GM19035 (cell line): ENCODE results near the gene IMMP2L.
A peak's percentile ranks its signal among the peaks of the same experiment; 100 is the strongest.

ENCODE experiments used
- ATAC-seq: cut with Tn5 transposase; IDR thresholded peaks from one replicate; pipeline ENCODE4 v1.9.1; 2021; ENCODE audit not compliant: unreplicated experiment

IMMP2L gene

DNA sequence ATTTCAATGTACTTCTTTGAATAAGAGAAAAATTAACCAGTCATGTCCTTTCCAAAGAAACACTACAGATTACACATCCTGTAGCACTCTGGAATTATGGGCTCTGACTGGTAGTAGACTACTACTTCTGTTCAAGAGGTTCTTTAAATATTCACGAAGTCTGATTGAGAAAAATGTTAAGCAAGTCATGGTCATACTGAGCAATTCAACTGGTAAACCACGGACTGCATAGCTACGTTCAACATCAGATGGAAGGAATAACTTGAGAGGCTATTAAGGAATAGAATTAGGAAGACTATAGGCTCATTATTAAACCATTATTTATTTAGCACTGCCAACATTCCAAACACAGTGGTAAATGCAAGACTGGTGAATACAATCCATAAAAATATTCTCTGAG is 160.8 kb downstream of the IMMP2L start:
- ATAC-seq: no peak

- no peak for ATAC-seq
Observed at GRCh38 chr7:111400088-111400487, 162.2 kb downstream of the IMMP2L start.

- ATAC-seq: no peak
Observed at GRCh38 chr7:111394891-111395290, 167.4 kb downstream of the IMMP2L start.

- ATAC-seq: no peak
Observed at GRCh38 chr7:111393011-111393754, 169.1 kb downstream of the IMMP2L start.

- no peak for ATAC-seq
Observed at GRCh38 chr7:111392294-111392693, 170.0 kb downstream of the IMMP2L start.

DNA sequence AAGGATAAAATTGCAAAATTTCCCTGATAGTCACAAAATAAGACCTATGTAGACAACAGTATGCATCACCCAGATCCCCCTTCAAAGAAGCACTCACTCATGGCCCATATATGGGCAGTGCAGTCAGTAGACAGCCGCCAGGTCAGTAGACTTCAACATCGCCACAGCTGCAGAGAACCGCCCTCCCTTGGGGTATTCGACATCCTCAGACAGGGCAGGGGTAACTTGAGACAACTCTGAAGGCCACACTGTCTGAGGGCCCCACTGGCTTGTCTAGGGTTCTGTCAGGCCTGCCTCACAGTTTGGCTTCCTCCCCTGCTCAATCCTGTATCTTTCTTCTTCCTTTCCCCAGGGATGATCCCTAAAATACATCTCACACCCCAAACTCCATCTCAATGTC is 172.3 kb downstream of the IMMP2L start:
- ATAC-seq: no peak

DNA sequence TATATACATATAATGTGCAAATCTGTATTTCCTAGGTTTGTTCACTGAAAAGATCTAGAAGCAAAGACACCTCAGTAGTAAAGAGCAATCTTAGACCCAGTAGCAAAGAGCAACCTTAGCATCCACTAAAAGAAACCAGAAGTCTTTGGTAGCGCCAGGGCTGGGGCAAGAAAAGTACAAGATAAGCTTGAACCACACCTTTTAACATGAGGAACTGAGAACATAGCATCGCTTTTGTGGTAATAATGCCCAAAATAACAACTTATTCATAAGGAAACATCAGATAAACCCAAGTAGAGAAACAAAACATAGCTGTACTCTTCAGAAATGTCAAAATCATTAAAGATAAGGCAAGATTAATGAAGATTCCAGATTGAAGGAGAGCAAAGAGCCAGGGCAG is 173.4 kb downstream of the IMMP2L start:
- peak; percentile 64 for ATAC-seq

GRCh38 chr7:111388016-111388415 is 174.3 kb downstream of the IMMP2L start:
- ATAC-seq: no peak

DNA sequence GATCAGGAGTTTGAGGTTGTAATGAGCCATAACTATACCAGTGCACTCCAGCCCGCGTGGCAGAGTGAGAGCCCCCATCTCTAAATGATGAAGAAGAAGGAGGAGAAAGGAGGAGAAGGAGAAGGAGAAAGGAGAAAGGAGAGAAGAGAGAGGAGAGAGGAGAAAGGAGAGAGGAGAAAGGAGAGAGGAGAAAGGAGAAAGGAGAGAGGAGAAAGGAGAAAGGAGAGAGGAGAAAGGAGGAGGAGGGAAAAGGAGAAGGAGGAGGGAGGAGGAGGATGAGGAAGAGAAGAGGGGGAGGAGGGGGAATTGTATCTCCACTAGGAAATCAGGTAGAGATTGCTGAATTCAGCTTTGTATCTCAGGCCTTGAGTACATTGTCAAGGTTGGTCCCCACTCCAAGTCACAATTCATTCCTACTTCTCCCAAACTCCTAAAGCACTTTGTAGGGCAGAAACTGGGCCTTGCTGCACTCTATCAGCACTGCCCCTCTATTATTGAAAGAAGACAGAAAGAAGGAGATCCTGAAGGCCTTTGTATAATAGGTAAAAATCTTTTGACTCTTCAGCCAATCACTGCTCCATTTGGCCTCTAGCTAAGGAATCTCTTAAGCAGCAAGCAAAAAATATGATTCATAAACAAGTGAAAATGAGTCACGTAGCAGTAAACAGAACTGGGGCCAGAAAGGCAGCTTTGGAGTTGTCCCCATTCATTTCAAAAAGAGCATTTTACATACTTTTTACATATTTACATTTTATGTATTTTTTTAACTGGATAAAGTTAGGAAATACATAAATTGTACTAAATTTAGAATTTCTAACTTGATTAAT is 178.0 kb downstream of the IMMP2L start:
- ATAC-seq: no peak

DNA sequence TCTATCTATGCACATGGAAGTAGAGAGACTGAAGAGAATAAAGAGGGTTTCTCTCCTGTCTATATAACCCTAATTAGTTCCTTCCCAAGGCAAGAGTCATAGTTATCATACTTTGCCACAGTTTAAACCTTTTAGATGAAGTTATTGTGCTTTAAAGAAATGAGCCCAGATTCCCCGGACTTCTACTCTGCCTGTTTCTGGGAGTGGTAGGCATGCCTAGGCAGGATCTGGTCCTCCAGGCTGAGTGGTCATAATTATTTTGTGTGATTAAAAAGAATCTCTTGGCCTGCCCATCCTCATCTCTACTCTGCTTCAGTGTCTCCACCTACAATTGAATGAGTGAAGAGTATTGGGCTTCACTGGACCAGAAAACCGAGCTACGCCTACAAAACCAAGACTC is 179.2 kb downstream of the IMMP2L start:
- no peak for ATAC-seq

GRCh38 chr7:111381590-111381989 is 180.7 kb downstream of the IMMP2L start:
- ATAC-seq: no peak

GRCh38 chr7:111380945-111381344 is 181.3 kb downstream of the IMMP2L start:
- no peak for ATAC-seq

GRCh38 chr7:111374027-111374426 is 188.3 kb downstream of the IMMP2L start:
- no peak for ATAC-seq

- no peak for ATAC-seq
Observed at GRCh38 chr7:111371437-111371836, 190.9 kb downstream of the IMMP2L start.

- ATAC-seq: no peak
Observed at GRCh38 chr7:111370002-111370401, 192.3 kb downstream of the IMMP2L start.

GRCh38 chr7:111368381-111369065 is 193.8 kb downstream of the IMMP2L start:
- no peak for ATAC-seq

GRCh38 chr7:111364413-111364812 is 197.9 kb downstream of the IMMP2L start:
- no peak for ATAC-seq

- ATAC-seq: no peak
Observed at GRCh38 chr7:111363099-111363498, 199.2 kb downstream of the IMMP2L start.

- ATAC-seq: no peak
Observed at GRCh38 chr7:111362506-111363054, 199.7 kb downstream of the IMMP2L start.

GRCh38 chr7:111358915-111359314 is 203.4 kb downstream of the IMMP2L start:
- ATAC-seq: no peak

DNA sequence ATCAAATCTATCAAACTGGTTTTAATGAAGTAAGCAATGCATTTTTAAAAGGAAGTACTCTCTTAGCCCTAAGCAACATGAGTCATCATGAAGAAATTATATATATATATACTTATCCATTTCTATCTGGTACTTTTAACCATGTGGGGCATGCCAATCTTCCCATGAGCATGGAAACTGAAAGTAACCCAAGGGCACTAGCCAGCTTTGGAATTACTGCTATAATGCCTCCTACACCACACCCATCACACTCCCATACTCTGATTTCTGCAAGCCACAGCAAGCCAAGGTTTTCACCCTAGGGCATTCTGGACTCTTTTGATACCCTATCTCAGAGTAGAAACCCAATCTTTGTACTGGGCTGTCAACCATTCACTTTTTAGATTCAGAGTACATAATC is 204.6 kb downstream of the IMMP2L start:
- ATAC-seq: no peak
